Activated T-helper 1 cell treated with anti-CD3 and anti-CD28 coated beads, Interleukin-2, amount 50 U/mL, for 16 hours (primary cell): Measurements from ENCODE around the gene TTLL9.

ENCODE experiments used
- DNase-seq, 2 donors: peaks; one replicate each; pipeline ENCODE4 v3.0.0-alpha.2; 2020; ENCODE audit warnings: low read depth in 1 of 2, low spot score in 1 of 2

The TTLL9 gene

GRCh38 chr20:31879143-31879987 lies 8.9 kb downstream of the TTLL9 start:
- DNase-seq, result peak; percentile 43 to 63

- DNase-seq, result no peak
Observed at GRCh38 chr20:31881945-31882344, 11.5 kb downstream of the TTLL9 start.

- DNase-seq, result no peak
Observed at GRCh38 chr20:31883829-31884228, 13.4 kb downstream of the TTLL9 start.

GRCh38 chr20:31890646-31891045 lies 20.2 kb downstream of the TTLL9 start:
- DNase-seq, result no peak

GRCh38 chr20:31894980-31895675 lies 24.7 kb downstream of the TTLL9 start:
- DNase-seq, result no peak

GRCh38 chr20:31896049-31896448 lies 25.6 kb downstream of the TTLL9 start:
- DNase-seq, result no peak

GRCh38 chr20:31897541-31897940 lies 27.1 kb downstream of the TTLL9 start:
- no peak for DNase-seq

- DNase-seq, result no peak
Observed at GRCh38 chr20:31901615-31902014, 31.2 kb downstream of the TTLL9 start.

GRCh38 chr20:31903627-31904386 lies 33.4 kb downstream of the TTLL9 start:
- no peak for DNase-seq

- no peak for DNase-seq
Observed at GRCh38 chr20:31906001-31906400, 35.6 kb downstream of the TTLL9 start.

- DNase-seq, result no peak
Observed at GRCh38 chr20:31907046-31907445, 36.6 kb downstream of the TTLL9 start.

- DNase-seq, result no peak
Observed at GRCh38 chr20:31908016-31908415, 37.6 kb downstream of the TTLL9 start.

- DNase-seq, result no peak
Observed at GRCh38 chr20:31908424-31908823, 38.0 kb downstream of the TTLL9 start.

- no peak for DNase-seq
Observed at GRCh38 chr20:31909253-31910070, 39.0 kb downstream of the TTLL9 start.

GRCh38 chr20:31910071-31910803 lies 39.8 kb downstream of the TTLL9 start:
- DNase-seq, result no peak

GRCh38 chr20:31913431-31914157 lies 43.2 kb downstream of the TTLL9 start:
- DNase-seq, result no peak

GRCh38 chr20:31914170-31914569 lies 43.7 kb downstream of the TTLL9 start:
- no peak for DNase-seq

GRCh38 chr20:31915491-31916280 lies 45.3 kb downstream of the TTLL9 start:
- no peak for DNase-seq

GRCh38 chr20:31916708-31917107 lies 46.3 kb downstream of the TTLL9 start:
- no peak for DNase-seq
